Esophagus mucosa (tissue), 1 donor: ENCODE results near the gene LSG1. TPM values are rescaled to one million over a fixed set of nuclear protein-coding genes. Genes with fewer than 3 reads are reported as not detected.
"Not testable (repeated sequence)": the region's sequence is repeated elsewhere in the genome, so short reads cannot be mapped to it uniquely, and the experiment has no call there.

Source experiments
- ATAC-seq: fragments of 200-7000 bp; cut with Tn5 transposase; one replicate; pipeline ENCODE4 v1.9.1; 2020
- total RNA-seq: library from RNA; stranded (reverse); gene quantifications from one replicate; pipeline ENCODE4 v1.2.4, GENCODE V29; 2023
- donor health status: DM: yes; HTN: yes; CAD: no.

The LSG1 gene
- total RNA-seq, 1 donor from 2014 or later = 21.6 TPM

- ATAC-seq = no peak
Measured at GRCh38 chr3:194617143-194617671, 54.8 kb downstream of the LSG1 start.

- ATAC-seq = no peak
Measured at GRCh38 chr3:194615226-194615625, 56.8 kb downstream of the LSG1 start.

GRCh38 chr3:194612221-194612620 is 59.8 kb downstream of the LSG1 start:
- ATAC-seq = no peak

GRCh38 chr3:194610689-194611088 is 61.3 kb downstream of the LSG1 start:
- no peak for ATAC-seq

- ATAC-seq = no peak
Measured at GRCh38 chr3:194609601-194610000, 62.4 kb downstream of the LSG1 start.

- no peak for ATAC-seq
Measured at GRCh38 chr3:194608981-194609380, 63.0 kb downstream of the LSG1 start.

GRCh38 chr3:194607592-194608389 is 64.2 kb downstream of the LSG1 start:
- ATAC-seq = peak; percentile 8

- ATAC-seq = no peak
Measured at GRCh38 chr3:194606941-194607340, 65.0 kb downstream of the LSG1 start.

- no peak for ATAC-seq
Measured at GRCh38 chr3:194606163-194606562, 65.8 kb downstream of the LSG1 start.

GRCh38 chr3:194605314-194605713 is 66.7 kb downstream of the LSG1 start:
- not testable (repeated sequence) for ATAC-seq

- ATAC-seq = no peak
Measured at GRCh38 chr3:194604837-194605236, 67.2 kb downstream of the LSG1 start.

- no peak for ATAC-seq
Measured at GRCh38 chr3:194604126-194604525, 67.9 kb downstream of the LSG1 start.

GRCh38 chr3:194602669-194603171 is 69.3 kb downstream of the LSG1 start:
- no peak for ATAC-seq

GRCh38 chr3:194598771-194599557 is 73.0 kb downstream of the LSG1 start:
- ATAC-seq = peak; percentile 18

GRCh38 chr3:194596906-194597305 is 75.1 kb downstream of the LSG1 start:
- ATAC-seq = no peak

- ATAC-seq = peak; percentile 84
Measured at GRCh38 chr3:194592798-194593752, 78.9 kb downstream of the LSG1 start.

Other genes starting within 250 kb of the LSG1 start
- 36.9 TPM for gene ATP13A3, start 185.2 kb downstream of the LSG1 start, total RNA-seq
- gene TMEM44, start 38.8 kb downstream of the LSG1 start, total RNA-seq = 7.9 TPM
- 23.4 TPM for gene FAM43A, start 13.7 kb upstream of the LSG1 start, total RNA-seq